Transverse colon (tissue), 4 donors: ENCODE data around the gene USP14. TPM values are rescaled to one million over a fixed set of nuclear protein-coding genes. Genes with fewer than 3 reads are reported as not detected.

Source experiments
- DNase-seq: peaks from one replicate; pipeline ENCODE4 v3.0.0-alpha.2; 2019
- H3K27ac ChIP-seq, 4 donors: fragments of 200-600 bp; sonication (generic); 2 replicates each; pipeline ENCODE4 v1.5.1; 2016 to 2018; ENCODE audit warnings: inconsistent platforms in 4 of 4
- H3K27me3 ChIP-seq: fragments of 200-600 bp; sonication (generic); 2 replicates; pipeline ENCODE4 v1.5.1; 2017; ENCODE audit warnings: inconsistent platforms
- H3K36me3 ChIP-seq, 4 donors: fragments of 200-600 bp; sonication (generic); 2 replicates each; pipeline ENCODE4 v1.5.1; 2017 to 2019; ENCODE audit warnings: inconsistent platforms in 4 of 4
- H3K4me1 ChIP-seq, 4 donors: fragments of 200-600 bp; sonication (generic); 2 replicates each; pipeline ENCODE4 v1.5.1; 2017 to 2020; ENCODE audit warnings: inconsistent platforms in 4 of 4
- H3K4me3 ChIP-seq, 4 donors: fragments of 200-600 bp; sonication (generic); 1 replicate in 1 of 4; 2 replicates in 3 of 4; pipeline versions ENCODE4 v1.5.1 to v1.6.1; 2017 to 2019; ENCODE audit warnings: inconsistent platforms in 4 of 4
- H3K9me3 ChIP-seq, 2 donors: fragments of 200-600 bp; sonication (generic); 2 replicates each; pipeline ENCODE4 v1.5.1; 2017 to 2019; ENCODE audit warnings: inconsistent platforms in 2 of 2
- EP300 ChIP-seq: sonication (generic); formaldehyde crosslinking; IDR thresholded peaks from one replicate; pipeline ENCODE4 v1.6.1; 2017; ENCODE audit warnings: antibody characterized with exemption, low read depth
- POLR2A ChIP-seq: fragments of 450-650 bp; IDR thresholded peaks from one replicate; pipeline ENCODE4 v1.6.1; 2016; ENCODE audit warnings: antibody characterized with exemption, mild to moderate bottlenecking, moderate library complexity
- POLR2AphosphoS5 ChIP-seq, 3 donors: sonication (generic); formaldehyde crosslinking; IDR thresholded peaks; one replicate each; pipeline ENCODE4 v1.6.1; 2016; ENCODE audit warnings: antibody characterized with exemption in 3 of 3
- WGBS, 2 donors: methylation state at CpG; one replicate each; pipeline ENCODE4 v1.1.5; 2018; ENCODE audit warnings: low coverage in 1 of 2; 5-methylcytosine and 5-hydroxymethylcytosine counted together
- in situ Hi-C, 4 donors: fragments of 200-750 bp; cut with MboI; loops; one replicate each; pipeline versions ENCODE4 v1.15.0 to v1.15.1; 2017; ENCODE audit warnings: low sequenced_read_pairs in 3 of 4, low pct_ligation_motif_present in 1 of 4, low pct_unique_long_range_greater_than_20kb in 1 of 4
- intact Hi-C: fragments of 100-400 bp; cut with DNase I; formaldehyde crosslinking; loops from one replicate; pipeline ENCODE4 v1.15.1; 2023; ENCODE audit warnings: low total_unique reads
- total RNA-seq, 4 donors: library from RNA; depleted of rRNA; stranded (reverse); fragments of >200 nt; gene quantifications; one replicate each; pipeline ENCODE4 v1.1.0, GENCODE V29; 2016
- TF ChIP-seq, protein P1 (sequence below), 5 experiments: fragments of 200-600 bp in 3 of 5; fragments of 450-650 bp in 2 of 5; sonication (generic) in 3 of 5; IDR thresholded peaks; 1 replicate in 2 of 5; 2 replicates in 3 of 5; pipeline ENCODE4 v1.5.1; 2016 to 2017; ENCODE audit warnings: antibody characterized with exemption in 5 of 5, inconsistent platforms in 3 of 5, mild to moderate bottlenecking in 2 of 5, moderate library complexity in 1 of 5

The USP14 gene
- total RNA-seq, 4 donors from 2014 or later, result 14.6 to 52.7 (median 21.3) TPM

DNA sequence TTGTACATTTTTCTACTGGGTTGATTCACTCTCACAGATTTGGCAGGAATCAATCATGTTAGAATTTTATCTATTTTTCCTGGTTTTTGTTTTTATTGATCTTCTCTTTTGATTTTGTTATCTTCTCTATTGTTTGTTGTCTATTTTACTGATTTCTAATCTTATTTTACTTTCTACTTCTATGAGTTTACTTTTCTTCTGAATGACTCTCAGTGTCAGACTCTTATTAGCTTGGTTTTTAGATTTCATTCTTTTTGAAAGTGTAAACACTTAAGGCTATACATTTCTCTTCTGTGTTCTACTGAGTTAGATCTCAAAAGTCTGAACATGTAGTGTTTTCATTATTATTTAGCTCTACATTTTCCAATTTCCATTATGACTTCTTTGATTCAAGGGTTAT is 62.4 kb downstream of the USP14 start:
- Histone ChIP-seq H3K27me3 (no peaks in the 10 kb centered on the region), H3K27ac (no peak overlapping the region), H3K4me1 (no peaks in the 10 kb centered on the region), H3K36me3 (peaks cover 0 to 49% (median 16%) of the 10 kb centered on the region in 4 donors), H3K4me3 (no peak overlapping the region), H3K9me3 (no peaks in the 10 kb centered on the region)
- in situ Hi-C loops (no loop called here), intact Hi-C loops (no loop called here)
- TF ChIP-seq POLR2A, result no peak
- no peak for TF ChIP-seq EP300
- TF ChIP-seq POLR2AphosphoS5 (IDR thresholded peaks at IDR 0.05), result no peak
- TF ChIP-seq, protein P1, sequence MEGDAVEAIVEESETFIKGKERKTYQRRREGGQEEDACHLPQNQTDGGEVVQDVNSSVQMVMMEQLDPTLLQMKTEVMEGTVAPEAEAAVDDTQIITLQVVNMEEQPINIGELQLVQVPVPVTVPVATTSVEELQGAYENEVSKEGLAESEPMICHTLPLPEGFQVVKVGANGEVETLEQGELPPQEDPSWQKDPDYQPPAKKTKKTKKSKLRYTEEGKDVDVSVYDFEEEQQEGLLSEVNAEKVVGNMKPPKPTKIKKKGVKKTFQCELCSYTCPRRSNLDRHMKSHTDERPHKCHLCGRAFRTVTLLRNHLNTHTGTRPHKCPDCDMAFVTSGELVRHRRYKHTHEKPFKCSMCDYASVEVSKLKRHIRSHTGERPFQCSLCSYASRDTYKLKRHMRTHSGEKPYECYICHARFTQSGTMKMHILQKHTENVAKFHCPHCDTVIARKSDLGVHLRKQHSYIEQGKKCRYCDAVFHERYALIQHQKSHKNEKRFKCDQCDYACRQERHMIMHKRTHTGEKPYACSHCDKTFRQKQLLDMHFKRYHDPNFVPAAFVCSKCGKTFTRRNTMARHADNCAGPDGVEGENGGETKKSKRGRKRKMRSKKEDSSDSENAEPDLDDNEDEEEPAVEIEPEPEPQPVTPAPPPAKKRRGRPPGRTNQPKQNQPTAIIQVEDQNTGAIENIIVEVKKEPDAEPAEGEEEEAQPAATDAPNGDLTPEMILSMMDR (IDR thresholded peaks at IDR 0.05), result no peak
- DNase-seq, result no peak

DNA sequence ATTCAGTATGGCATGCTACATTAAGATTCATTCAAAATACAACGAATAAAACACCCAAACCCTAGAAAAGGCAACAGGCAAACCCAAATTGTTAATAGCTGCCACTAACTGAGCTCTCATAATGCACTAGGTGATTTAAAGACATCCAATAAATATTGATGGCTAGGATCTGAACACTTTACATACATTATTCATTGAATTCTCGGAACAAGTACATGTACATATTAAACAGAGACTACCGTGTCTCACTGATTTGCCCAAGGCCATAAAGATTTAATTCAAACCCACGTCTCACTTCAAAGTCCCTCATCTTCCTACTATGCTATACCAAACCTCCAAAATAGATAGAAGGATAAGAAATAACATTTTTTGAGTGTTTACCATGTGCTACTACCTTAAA is 67.4 kb downstream of the USP14 start:
- H3K27ac ChIP-seq, result no peak overlapping the region
- H3K36me3 ChIP-seq, result peaks cover 0 to 28% (median 12%) of the 10 kb centered on the region in 4 donors
- H3K9me3 ChIP-seq, result no peaks in the 10 kb centered on the region
- no peak overlapping the region for H3K4me3 ChIP-seq
- 90 to 94% methylated on average over 4 of the region's 4 CpGs for WGBS, 2 donors
- in situ Hi-C loops, result no loop called here
- no peak for DNase-seq
- no peaks in the 10 kb centered on the region for H3K27me3 ChIP-seq
- intact Hi-C loops, result no loop called here
- no peaks in the 10 kb centered on the region for H3K4me1 ChIP-seq
- no peak for TF ChIP-seq EP300
- no peak for TF ChIP-seq POLR2A

DNA sequence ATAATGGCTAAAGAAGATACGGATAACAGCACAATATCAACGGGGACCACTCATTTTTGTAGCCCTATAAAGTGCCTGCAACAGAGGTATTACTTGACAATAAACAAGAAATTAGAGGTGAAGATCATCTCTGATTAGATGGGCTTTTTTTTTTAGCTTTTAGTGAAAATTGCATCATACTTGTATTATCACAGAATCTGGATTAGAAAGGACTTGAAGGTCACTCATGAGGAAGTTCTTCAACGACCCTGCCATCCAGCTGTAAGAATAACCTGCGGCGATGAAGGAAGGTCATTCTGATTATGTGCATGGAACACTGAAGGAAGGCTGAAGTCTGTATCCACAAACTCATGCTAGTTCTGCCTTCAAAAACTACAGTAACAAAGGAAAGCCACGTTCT is 69.0 kb downstream of the USP14 start:
- Histone ChIP-seq H3K27me3 (no peaks in the 10 kb centered on the region), H3K27ac (no peak overlapping the region), H3K9me3 (no peaks in the 10 kb centered on the region), H3K4me3 (no peak overlapping the region), H3K36me3 (peaks cover 0 to 28% (median 9%) of the 10 kb centered on the region in 4 donors), H3K4me1 (peaks cover 0 to 4% (median 0%) of the 10 kb centered on the region in 4 donors)
- TF ChIP-seq POLR2AphosphoS5 (IDR thresholded peaks at IDR 0.05) (no peak), POLR2A (no peak), EP300 (no peak)
- TF ChIP-seq, protein P1 (IDR thresholded peaks at IDR 0.05), result no peak
- intact Hi-C loops (no loop called here), in situ Hi-C loops (no loop called here)
- DNase-seq, result no peak
- 87 to 93% methylated on average over 6 of the region's 6 CpGs for WGBS, 2 donors

DNA sequence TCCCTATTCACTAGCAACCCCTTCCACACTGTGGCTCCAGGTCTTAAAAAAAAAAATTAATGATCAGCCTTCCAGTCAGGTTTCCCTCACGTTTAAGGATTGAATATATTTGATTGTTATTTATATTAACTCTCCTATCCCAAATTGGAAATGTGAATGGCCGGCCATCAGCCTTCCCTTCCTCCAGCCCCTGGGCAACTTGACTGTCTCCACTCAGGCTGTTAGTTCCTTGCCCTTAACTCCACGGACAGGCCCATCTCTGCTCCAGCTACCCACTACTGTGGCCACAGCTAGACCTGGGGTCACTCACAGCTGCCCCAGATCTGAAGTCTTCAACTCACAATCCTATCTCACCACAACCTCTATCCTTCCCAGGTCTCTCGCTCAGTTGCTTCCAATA is 69.5 kb downstream of the USP14 start:
- WGBS, 2 donors, result 89 to 93% methylated on average over 4 of the region's 4 CpGs
- H3K27ac ChIP-seq, result no peak overlapping the region
- H3K4me3 ChIP-seq, result no peak overlapping the region
- no peaks in the 10 kb centered on the region for H3K9me3 ChIP-seq
- H3K27me3 ChIP-seq, result no peaks in the 10 kb centered on the region
- no peak for DNase-seq
- in situ Hi-C loops (no loop called here), intact Hi-C loops (no loop called here)
- TF ChIP-seq POLR2AphosphoS5 (IDR thresholded peaks at IDR 0.05) (no peak), EP300 (no peak), POLR2A (no peak)
- TF ChIP-seq, protein P1 (IDR thresholded peaks at IDR 0.05), result no peak
- peaks cover 0 to 27% (median 7%) of the 10 kb centered on the region in 4 donors for H3K36me3 ChIP-seq
- H3K4me1 ChIP-seq, result peaks cover 0 to 4% (median 0%) of the 10 kb centered on the region in 4 donors

DNA sequence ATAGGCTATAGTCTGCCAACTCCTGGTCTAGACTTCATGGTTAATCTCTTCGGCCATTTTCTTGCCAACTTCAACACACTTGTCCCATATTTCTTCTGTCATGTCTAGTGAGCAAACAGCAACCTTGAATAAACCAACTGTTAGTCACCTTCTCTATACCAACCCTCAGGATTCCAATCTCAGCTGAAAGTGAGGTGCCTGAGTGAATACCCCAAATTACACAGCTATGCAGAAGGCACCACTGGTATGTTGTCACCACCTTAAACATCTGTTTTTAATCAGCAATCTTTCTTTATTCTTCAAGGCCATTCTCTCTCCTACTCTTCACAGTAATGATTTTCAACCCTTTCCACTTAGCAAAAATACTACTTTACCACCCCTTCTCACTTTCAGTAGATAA is 70.2 kb downstream of the USP14 start:
- in situ Hi-C loops, result no loop called here
- Histone ChIP-seq H3K4me3 (no peak overlapping the region), H3K36me3 (peaks cover 0 to 21% (median 4%) of the 10 kb centered on the region in 4 donors), H3K27me3 (no peaks in the 10 kb centered on the region), H3K27ac (no peak overlapping the region), H3K9me3 (no peaks in the 10 kb centered on the region), H3K4me1 (peaks cover 0 to 4% (median 0%) of the 10 kb centered on the region in 4 donors)
- TF ChIP-seq, protein P1 (IDR thresholded peaks at IDR 0.05), result no peak
- no peak for TF ChIP-seq EP300
- TF ChIP-seq POLR2A, result no peak
- TF ChIP-seq POLR2AphosphoS5 (IDR thresholded peaks at IDR 0.05), result no peak
- DNase-seq, result no peak
- intact Hi-C loops, result no loop called here
- 100% methylated on average over 1 of the region's 1 CpG for WGBS, 2 donors
